ENCODE measurements around the gene HNRNPH2. TPM values are rescaled to one million over a fixed set of nuclear protein-coding genes. Genes with fewer than 3 reads are reported as not detected.

HNRNPH2 gene
- total and polyA plus RNA-seq, 9 of the 15 experiments (the other 6 are each of a cell fraction or from before 2014, with no cell fraction given): 40.0 to 130 (median 60.3) TPM

GRCh38 chrX:101368800-101369199, 39.2 kb upstream of the HNRNPH2 start:
- Histone ChIP-seq H3K4me1 (replicated peaks in 1 of 2; ENCODE audit: control insufficient read depth in 2 of 2, insufficient read depth in 2 of 2, low read length in 2 of 2) (no peaks in the 10 kb centered on the region), H3K9me1 (ENCODE audit: control insufficient read depth, insufficient read depth, low read length) (no peaks in the 10 kb centered on the region), H3K4me2 (ENCODE audit: insufficient read depth, low read length) (no peak overlapping the region), H4K20me1 (replicated peaks; ENCODE audit: control insufficient read depth, insufficient read depth, low read length) (no peaks in the 10 kb centered on the region), H3K9ac (ENCODE audit: insufficient read depth in 1 of 2, low read depth in 2 of 2, low read length in 2 of 2) (no peak overlapping the region), H3K27me3 (ENCODE audit: control insufficient read depth in 2 of 2, insufficient read depth in 2 of 2, low read length in 2 of 2) (no peaks in the 10 kb centered on the region), H3K36me3 (ENCODE audit: control insufficient read depth, insufficient read depth, low read length) (peaks cover 50% of the 10 kb centered on the region), H3K9me3 (replicated peaks; ENCODE audit: control insufficient read depth, insufficient read depth, low read depth, low read length) (no peaks in the 10 kb centered on the region), H2AFZ (ENCODE audit: low read depth, low read length) (no peak overlapping the region), H3K27ac (ENCODE audit: extremely low read depth, low read depth, low read length) (no peak overlapping the region), H3K4me3 (no peak overlapping the region), H3K79me2 (ENCODE audit: control insufficient read depth, insufficient read depth, low read length) (no peaks in the 10 kb centered on the region)
- ATAC-seq: no peak
- no peak for FAIRE-seq
- no TSS peak for BruUV-seq (replicated peaks)
- ChIA-PET POLR2A (interaction anchor here (1.7 kb wide), 1 partner anchor 19 kb away, joined by 6 read pairs; the partner anchor contains the start of gene TIMM8A), CTCF (ENCODE audit: low intra/inter-chr PET ratio) (no interaction called here)
- DNase-seq (ENCODE audit: extremely low read depth in 1 of 4, low spot score in 3 of 4): no peak
- intact Hi-C loops (cut with micrococcal nuclease): no loop called here
- in situ Hi-C loops (cut with MboI): no loop called here
- TF ChIP-seq NCOA1 (IDR thresholded peaks at IDR 0.05; ENCODE audit: low read depth): no peak
- TF ChIP-seq THAP12 (CRISPR knock-in tag; IDR thresholded peaks at IDR 0.05): no peak
- no peak for TF ChIP-seq ZBTB40 (IDR thresholded peaks at IDR 0.05)
- TF ChIP-seq ZBTB40 (CRISPR knock-in tag; IDR thresholded peaks at IDR 0.05): no peak
- TF ChIP-seq MCM7 (IDR thresholded peaks at IDR 0.05): no peak
- no peak for TF ChIP-seq FOS (IDR thresholded peaks at IDR 0.05; ENCODE audit: extremely low read depth, insufficient read length)
- no peak for TF ChIP-seq E4F1 (CRISPR knock-in tag; IDR thresholded peaks at IDR 0.05; ENCODE audit: borderline replicate concordance)
- TF ChIP-seq ZBTB17 (CRISPR knock-in tag; IDR thresholded peaks at IDR 0.05): no peak
- no peak for TF ChIP-seq ZNF140 (CRISPR knock-in tag; IDR thresholded peaks at IDR 0.05)
- TF ChIP-seq NRF1 (conservative IDR thresholded peaks at IDR 0.05 in 1 of 2, IDR thresholded peaks at IDR 0.05 in 1 of 2): no peak

Data from K562 (cell line).